HG02623 (cell line): ENCODE results near the gene FAM181B.

ENCODE experiments used
- ATAC-seq: cut with Tn5 transposase; IDR thresholded peaks from one replicate; pipeline ENCODE4 v1.9.1; 2021; ENCODE audit warnings: moderate library complexity; ENCODE audit not compliant: unreplicated experiment

FAM181B gene

DNA sequence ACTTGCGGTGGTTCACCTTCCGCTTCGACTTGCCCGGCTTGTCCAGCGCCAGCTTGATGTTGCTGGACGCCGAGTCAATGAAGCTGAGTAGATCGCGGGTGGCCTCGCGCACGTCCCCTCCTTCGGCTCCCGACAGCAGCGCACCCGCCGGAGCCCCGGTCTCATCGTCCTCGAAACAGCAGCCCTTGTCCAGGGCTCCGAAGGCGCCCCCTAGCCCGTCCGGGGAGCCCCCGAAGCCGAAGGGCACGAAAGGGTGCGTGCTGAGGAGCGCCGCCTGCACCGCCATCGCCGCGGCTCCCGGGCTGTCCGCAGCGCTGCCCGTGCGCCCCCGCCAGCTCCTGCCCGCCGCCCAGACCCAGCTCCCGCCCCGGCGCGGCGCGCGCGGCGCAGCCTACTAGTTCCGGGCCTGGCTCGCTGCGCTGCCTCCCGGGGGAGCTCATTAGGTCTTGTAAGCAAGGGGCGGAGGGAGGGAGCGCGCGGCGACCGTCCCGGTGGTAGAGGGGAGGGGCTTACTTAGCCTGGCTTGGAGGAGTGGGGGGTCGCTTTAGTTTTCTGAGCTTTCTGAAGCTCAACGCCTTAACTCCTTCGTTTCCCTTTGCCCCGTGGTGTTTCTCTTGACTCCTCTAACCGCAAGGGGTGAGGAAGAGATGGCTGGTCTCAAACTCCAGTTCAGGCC lies at the start of gene FAM181B:
FAM181B (minus strand) TSS at position 421 of the 676 bp plus-strand sequence; CDS start at position 286, 135 bp downstream.
- no peak for ATAC-seq

- ATAC-seq: no peak
Observed at GRCh38 chr11:82782825-82783374, 49.2 kb upstream of the FAM181B start.

GRCh38 chr11:82778776-82779175 lies 45.1 kb upstream of the FAM181B start:
- no peak for ATAC-seq

- ATAC-seq: no peak
Observed at GRCh38 chr11:82776377-82776776, 42.7 kb upstream of the FAM181B start.

- ATAC-seq: peak; percentile 96
Observed at GRCh38 chr11:82775736-82776346, 42.2 kb upstream of the FAM181B start.

GRCh38 chr11:82775218-82775617 lies 41.6 kb upstream of the FAM181B start:
- no peak for ATAC-seq

GRCh38 chr11:82771781-82772180 lies 38.1 kb upstream of the FAM181B start:
- ATAC-seq: no peak

DNA sequence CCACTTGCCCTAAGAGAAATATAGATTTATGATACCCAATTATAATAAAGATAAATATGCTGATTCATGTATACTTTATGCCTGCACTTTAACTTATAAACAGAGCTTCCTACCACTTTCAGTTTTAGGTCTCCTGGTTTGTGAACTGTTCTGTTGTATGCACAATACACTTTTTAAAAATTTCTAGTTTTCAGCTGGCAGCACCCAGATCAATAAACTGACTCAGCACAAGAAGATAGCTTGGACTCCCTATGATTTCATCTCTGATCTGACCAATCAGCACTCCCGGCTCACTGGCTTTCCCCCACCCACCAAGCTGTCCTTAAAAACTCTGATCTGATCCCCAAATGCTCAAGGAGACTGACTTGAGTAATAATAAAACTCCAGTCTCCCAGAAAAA lies 33.5 kb upstream of the FAM181B start:
- no peak for ATAC-seq

DNA sequence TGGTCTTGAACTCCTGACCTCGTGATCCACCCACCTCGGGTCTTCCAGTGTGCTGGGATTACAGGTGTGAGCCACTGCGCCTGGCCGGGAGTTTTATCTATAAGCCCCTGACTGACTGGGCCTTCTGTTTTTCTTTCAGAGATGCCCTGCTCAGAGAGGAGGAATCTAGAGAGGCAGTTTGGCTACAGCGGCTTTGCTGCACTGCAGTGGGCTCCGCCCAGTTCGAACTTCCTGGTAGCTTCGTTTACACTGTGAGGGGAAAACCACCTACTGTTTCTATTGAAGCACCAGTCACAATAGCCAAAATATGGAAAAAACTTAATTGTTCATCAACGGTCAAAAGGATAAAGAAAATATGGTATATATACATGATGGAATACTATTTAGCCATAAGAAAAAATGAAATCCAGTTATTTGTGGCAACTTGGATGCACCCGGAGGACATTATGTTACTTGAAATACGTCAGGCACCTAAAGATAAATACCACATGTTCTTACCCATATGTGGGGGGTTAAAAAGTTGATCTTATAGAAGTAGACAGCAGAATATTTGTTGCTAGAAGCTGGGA lies 31.9 kb upstream of the FAM181B start:
- ATAC-seq: no peak

- no peak for ATAC-seq
Observed at GRCh38 chr11:82763167-82763566, 29.5 kb upstream of the FAM181B start.

- ATAC-seq: no peak
Observed at GRCh38 chr11:82759649-82760048, 26.0 kb upstream of the FAM181B start.

DNA sequence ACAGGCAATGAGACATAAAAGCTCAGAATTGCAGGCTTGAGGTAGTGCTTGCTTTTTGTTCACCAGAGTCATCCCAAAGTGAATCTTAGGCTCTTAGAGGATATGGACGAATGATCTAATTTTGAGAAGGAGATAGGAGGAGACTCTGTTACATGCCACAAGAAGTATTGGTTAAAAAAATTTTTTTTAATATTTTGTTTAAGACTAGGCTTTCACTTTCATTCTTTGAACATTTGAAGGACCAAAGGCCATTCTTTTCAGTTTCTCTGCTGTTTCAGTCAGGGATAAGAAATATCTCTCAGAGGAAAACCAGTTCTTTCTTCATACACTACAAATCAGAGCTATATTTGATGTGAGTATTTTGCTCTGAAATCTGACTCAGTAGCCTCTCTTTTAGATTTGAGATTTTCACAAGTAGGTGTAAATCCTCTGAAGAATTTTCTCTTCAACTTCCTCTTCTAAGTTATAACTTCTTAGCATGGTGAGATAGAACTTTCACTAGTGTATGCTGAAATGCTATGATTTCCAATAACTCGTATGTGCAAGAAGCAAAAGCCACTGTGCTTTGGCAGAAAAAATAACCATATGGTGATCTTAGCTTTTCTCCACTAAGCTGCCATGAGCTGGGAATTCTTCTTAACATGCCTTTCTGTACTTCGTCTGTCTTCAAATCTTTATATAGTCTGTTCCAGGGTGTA lies 24.1 kb upstream of the FAM181B start:
- no peak for ATAC-seq

- ATAC-seq: no peak
Observed at GRCh38 chr11:82756765-82757639, 23.3 kb upstream of the FAM181B start.

- no peak for ATAC-seq
Observed at GRCh38 chr11:82754410-82754809, 20.7 kb upstream of the FAM181B start.

DNA sequence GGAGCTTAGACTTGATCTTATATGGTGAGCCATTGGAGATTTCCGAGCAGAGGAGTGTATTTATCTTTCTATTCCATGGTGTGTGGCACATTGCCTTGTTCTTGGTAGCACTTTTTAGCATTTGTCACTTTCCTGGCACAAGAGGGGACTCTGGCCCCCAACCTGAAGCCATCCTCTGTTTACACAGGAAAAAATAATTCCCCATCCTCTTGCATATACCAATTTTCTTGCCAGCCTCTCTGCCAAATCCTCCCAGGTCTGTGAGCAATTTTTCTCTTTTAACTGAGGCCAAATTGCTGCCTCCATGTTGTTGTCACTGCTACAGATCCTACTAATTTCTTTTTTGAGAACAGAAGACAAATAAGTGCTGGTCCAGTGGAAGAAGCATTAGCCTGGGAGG lies 20.3 kb upstream of the FAM181B start:
- ATAC-seq: no peak

- ATAC-seq: no peak
Observed at GRCh38 chr11:82752801-82753200, 19.1 kb upstream of the FAM181B start.

DNA sequence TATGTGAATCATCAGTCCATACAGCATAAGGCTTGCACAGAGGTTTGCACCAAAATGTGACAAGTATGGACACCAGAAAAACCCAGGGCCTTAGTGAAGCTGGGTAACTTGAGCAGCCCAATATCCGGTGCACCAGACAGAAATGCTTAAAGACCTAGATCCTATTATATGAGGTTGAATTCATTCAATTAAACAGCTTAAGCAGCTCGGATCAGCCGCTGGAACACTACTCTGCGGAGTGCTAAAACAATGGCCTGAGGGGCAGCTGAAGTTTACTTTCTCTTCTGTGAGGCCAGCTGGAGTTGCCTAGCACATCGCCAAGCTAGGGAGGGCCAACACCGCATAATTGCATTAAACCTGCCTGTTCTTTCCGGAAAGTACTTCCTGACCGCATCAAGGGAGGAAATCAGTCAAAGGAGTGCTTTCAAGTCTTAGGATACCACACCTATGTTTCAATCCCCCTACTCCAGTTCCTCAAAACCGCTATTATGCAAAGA lies 17.0 kb upstream of the FAM181B start:
- no peak for ATAC-seq

DNA sequence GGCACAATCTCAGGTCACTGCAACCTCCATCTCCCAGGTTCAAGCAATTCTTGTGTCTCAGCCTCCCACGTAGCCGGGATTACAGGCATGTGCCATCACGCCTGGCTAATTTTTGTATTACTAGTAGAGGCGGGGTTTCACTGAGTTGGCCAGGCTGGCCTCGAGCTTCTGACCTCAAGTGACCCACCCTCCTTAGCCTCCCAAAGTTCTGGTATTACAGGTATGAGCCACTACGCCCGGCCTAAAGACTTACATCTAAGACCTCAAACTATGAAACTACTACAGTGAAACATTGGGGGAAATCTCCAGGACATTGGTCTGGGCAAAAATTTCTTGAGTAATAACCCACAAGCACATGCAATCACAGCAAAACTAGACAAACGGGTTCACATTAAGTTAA lies 13.8 kb upstream of the FAM181B start:
- ATAC-seq: no peak

- no peak for ATAC-seq
Observed at GRCh38 chr11:82738091-82738490, 4.4 kb upstream of the FAM181B start.

- ATAC-seq: no peak
Observed at GRCh38 chr11:82734120-82734479, 436 bp upstream of the FAM181B start.
